K562 (cell line): ENCODE data around the gene CTSV. TPM values are rescaled to one million over a fixed set of nuclear protein-coding genes. Genes with fewer than 3 reads are reported as not detected.

ENCODE experiments used
- BRCA1 ChIP-seq, 2 experiments: fragments of 450-650 bp in 1 of 2; sonication (generic) in 1 of 2; formaldehyde crosslinking in 1 of 2; IDR thresholded peaks; 2 replicates each; pipeline versions ENCODE4 v1.5.0 to v1.6.1; 2017 to 2020; ENCODE audit warnings: mild to moderate bottlenecking in 1 of 2, missing genetic modification reagents in 1 of 2
- CEBPZ ChIP-seq: fragments of 150-350 bp; IDR thresholded peaks from 2 replicates; pipeline ENCODE4 v1.6.1; 2014; ENCODE audit warnings: low read depth, mild to moderate bottlenecking, low read length, borderline replicate concordance
- E4F1 ChIP-seq: fragments of 250-450 bp; sonication (Bioruptor Pico); IDR thresholded peaks from 2 replicates; pipeline ENCODE4 v1.5.0; 2021; ENCODE audit warnings: mild to moderate bottlenecking, borderline replicate concordance
- HNRNPK ChIP-seq: fragments of 200-400 bp; formaldehyde crosslinking; IDR thresholded peaks from one replicate; pipeline ENCODE4 v1.6.1; 2018; ENCODE audit warnings: mild to moderate bottlenecking, low read depth, low read length; ENCODE audit not compliant: poor library complexity, severe bottlenecking
- KDM2B ChIP-seq: fragments of 250-450 bp; sonication (Bioruptor Pico); IDR thresholded peaks from 2 replicates; pipeline ENCODE4 v1.8.0; 2021; ENCODE audit warnings: mild to moderate bottlenecking, moderate library complexity
- NRF1 ChIP-seq, 2 experiments: fragments of 450-650 bp; IDR thresholded peaks in 1 of 2; conservative IDR thresholded peaks in 1 of 2; 2 replicates each; pipeline ENCODE4 v1.6.1; 2014; ENCODE audit warnings: mild to moderate bottlenecking in 2 of 2
- RB1 ChIP-seq: fragments of 450-650 bp; IDR thresholded peaks from 2 replicates; pipeline ENCODE4 v1.6.1; 2017; ENCODE audit warnings: low read depth, mild to moderate bottlenecking
- SUPT5H ChIP-seq: fragments of 450-650 bp; IDR thresholded peaks from 2 replicates; pipeline ENCODE4 v1.6.1; 2016
- ZBTB40 ChIP-seq, 2 experiments: fragments of 450-650 bp in 1 of 2; sonication (generic) in 1 of 2; formaldehyde crosslinking in 1 of 2; IDR thresholded peaks; 2 replicates each; pipeline versions ENCODE4 v1.7.1 to v1.9.0; 2016 to 2022; ENCODE audit warnings: inconsistent platforms in 1 of 2, mild to moderate bottlenecking in 1 of 2, missing genetic modification reagents in 1 of 2
- ZNF507 ChIP-seq: conservative IDR thresholded peaks from 2 replicates; pipeline ENCODE4 v1.6.1; 2017; ENCODE audit warnings: missing genetic modification characterization, missing compliant biosample characterization
- polyA plus RNA-seq, 8 experiments: library from polyadenylated mRNA; depleted of rRNA in 4 of 8; stranded (reverse) in 5 of 8; unstranded in 3 of 8; fragments of >200 nt; fragmentation: Nextera tagmentation in 2 of 8; fragmentation: Illumina TruSeq in 1 of 8; extraction: Ambion mirVana in 2 of 8; extraction: Trizol in 1 of 8; gene quantifications; 2 replicates each; pipeline versions ENCODE4 v1.2.1 to v1.2.3, GENCODE V29; 2011 to 2014; ENCODE audit warnings: inconsistent platforms in 1 of 8, missing spikeins in 1 of 8
- total RNA-seq, 7 experiments: library from RNA; depleted of rRNA in 6 of 7; stranded (reverse); fragments of >200 nt in 6 of 7; fragmentation: Illumina TruSeq in 2 of 7; extraction: Trizol in 2 of 7; gene quantifications; 2 replicates each; pipeline versions ENCODE4 v1.2.1 to v1.2.3, GENCODE V29; 2011 to 2021; ENCODE audit warnings: low replicate concordance in 1 of 7

Gene CTSV
- total and polyA plus RNA-seq, 9 of the 15 experiments (the other 6 are each of a cell fraction or from before 2014, with no cell fraction given): 0.06 to 0.39 (median 0.16) TPM; not detected in 3

GRCh38 chr9:97038611-97039513 lies at the start of gene CTSV (continued):
- no peak for TF ChIP-seq ZBTB40 (IDR thresholded peaks at IDR 0.05)
- TF ChIP-seq ZBTB40 (CRISPR knock-in tag; IDR thresholded peaks at IDR 0.05): no peak
- no peak for TF ChIP-seq ZNF507 (tag)
- TF ChIP-seq SUPT5H: no peak
- peak; percentile 86 to 88 for TF ChIP-seq NRF1 (conservative IDR thresholded peaks at IDR 0.05 in 1 of 2, IDR thresholded peaks at IDR 0.05 in 1 of 2)
- no peak for TF ChIP-seq BRCA1 (IDR thresholded peaks at IDR 0.05)
- TF ChIP-seq BRCA1 (CRISPR knock-in tag; IDR thresholded peaks at IDR 0.05): no peak
- TF ChIP-seq RB1: peak; percentile 54; the same call in 1 of the 2 replicates
- TF ChIP-seq CEBPZ: no peak
- no peak for TF ChIP-seq E4F1 (CRISPR knock-in tag)
- no peak for TF ChIP-seq HNRNPK
- 0 out of 2 replicates have a peak, but pooled peaks have one; percentile 60 for TF ChIP-seq KDM2B (CRISPR knock-in tag)
